ENCODE data around the gene NME5. TPM values are rescaled to one million over a fixed set of nuclear protein-coding genes. Genes with fewer than 3 reads are reported as not detected.

The NME5 gene
- total and polyA plus RNA-seq, 10 donors = 0.13 to 1.3 (median 0.51) TPM; not detected in 4

GRCh38 chr5:138109463-138110265 is 29.6 kb downstream of the NME5 start:
- WGBS, 5 donors = 88 to 94% (median 91%) methylated on average over 1 of the region's 1 CpG
- no peak for TF ChIP-seq POLR2A (IDR thresholded peaks at IDR 0.05)
- no peak for DNase-seq
- peaks cover 0 to 13% (median 0%) of the 10 kb centered on the region in 7 donors for H3K27me3 ChIP-seq (replicated peaks in 1 of 7)
- H3K9me3 ChIP-seq = no peaks in the 10 kb centered on the region
- H3K27ac ChIP-seq = no peak overlapping the region
- intact Hi-C loops (cut with DNase I; ENCODE audit: low total_unique reads) = no loop called here
- no peaks in the 10 kb centered on the region for H3K4me1 ChIP-seq
- no peak overlapping the region for H3K4me3 ChIP-seq
- H3K36me3 ChIP-seq = no peaks in the 10 kb centered on the region

GRCh38 chr5:138107213-138107612 is 32.0 kb downstream of the NME5 start:
- WGBS, 5 donors = 51 to 67% (median 53%) methylated on average over 1 of the region's 1 CpG
- intact Hi-C loops (cut with DNase I; ENCODE audit: low total_unique reads) = no loop called here
- no peak for DNase-seq
- peaks cover 0 to 13% (median 0%) of the 10 kb centered on the region in 7 donors for H3K27me3 ChIP-seq (replicated peaks in 1 of 7)
- no peaks in the 10 kb centered on the region for H3K36me3 ChIP-seq
- H3K4me1 ChIP-seq = peaks cover 0 to 14% (median 7%) of the 10 kb centered on the region in 6 donors
- no peaks in the 10 kb centered on the region for H3K9me3 ChIP-seq
- no peak overlapping the region for H3K27ac ChIP-seq
- TF ChIP-seq POLR2AphosphoS5 (IDR thresholded peaks at IDR 0.05) = no peak
- no peak for TF ChIP-seq POLR2A (IDR thresholded peaks at IDR 0.05)
- TF ChIP-seq CTCF (IDR thresholded peaks at IDR 0.05 in 8 of 11, conservative IDR thresholded peaks at IDR 0.05 in 3 of 11) = no peak
- no peak overlapping the region for H3K4me3 ChIP-seq

GRCh38 chr5:138105709-138106108 is 33.5 kb downstream of the NME5 start:
- peaks cover 0 to 8% (median 0%) of the 10 kb centered on the region in 7 donors for H3K27me3 ChIP-seq (replicated peaks in 1 of 7)
- H3K4me3 ChIP-seq = no peak overlapping the region
- DNase-seq = no peak
- TF ChIP-seq POLR2A (IDR thresholded peaks at IDR 0.05) (no peak), CTCF (IDR thresholded peaks at IDR 0.05 in 8 of 11, conservative IDR thresholded peaks at IDR 0.05 in 3 of 11) (no peak), POLR2AphosphoS5 (IDR thresholded peaks at IDR 0.05) (no peak)
- peaks cover 0 to 14% (median 7%) of the 10 kb centered on the region in 6 donors for H3K4me1 ChIP-seq
- no peaks in the 10 kb centered on the region for H3K36me3 ChIP-seq
- no peak overlapping the region for H3K27ac ChIP-seq
- 92 to 96% (median 95%) methylated on average over 6 of the region's 6 CpGs for WGBS, 5 donors
- intact Hi-C loops (cut with DNase I; ENCODE audit: low total_unique reads) = no loop called here
- H3K9me3 ChIP-seq = no peaks in the 10 kb centered on the region

GRCh38 chr5:138103319-138103637 is 36.0 kb downstream of the NME5 start:
- TF ChIP-seq CTCF (IDR thresholded peaks at IDR 0.05 in 8 of 11, conservative IDR thresholded peaks at IDR 0.05 in 3 of 11) (no peak), POLR2AphosphoS5 (IDR thresholded peaks at IDR 0.05) (no peak), POLR2A (IDR thresholded peaks at IDR 0.05) (no peak)
- no peaks in the 10 kb centered on the region for H3K36me3 ChIP-seq
- no peak for DNase-seq
- no peaks in the 10 kb centered on the region for H3K9me3 ChIP-seq
- H3K27ac ChIP-seq = peak overlapping the region in 1 of 8 donors; percentile 33
- intact Hi-C loops (cut with DNase I; ENCODE audit: low total_unique reads) = no loop called here
- H3K4me1 ChIP-seq = peaks cover 0 to 14% (median 7%) of the 10 kb centered on the region in 6 donors
- WGBS, 5 donors = 49 to 59% (median 53%) methylated on average over 3 of the region's 3 CpGs
- H3K27me3 ChIP-seq (replicated peaks in 1 of 7) = peaks cover 0 to 14% (median 0%) of the 10 kb centered on the region in 7 donors
- no peak overlapping the region for H3K4me3 ChIP-seq
